GM23338 (cell line): ENCODE measurements around the gene TMEM132D.

ENCODE experiments used
- EZH2phosphoT487 ChIP-seq: fragments of 200-600 bp; sonication (generic); IDR thresholded peaks from one replicate; pipeline ENCODE4 v1.8.1; 2018; ENCODE audit warnings: antibody characterized with exemption; ENCODE audit not compliant: unreplicated experiment
- NANOG ChIP-seq: IDR thresholded peaks from 2 replicates; pipeline ENCODE4 v1.6.1; 2016; ENCODE audit warnings: antibody characterized with exemption, borderline replicate concordance
- POLR2AphosphoS5 ChIP-seq: IDR thresholded peaks from 2 replicates; pipeline ENCODE4 v1.6.1; 2016; ENCODE audit warnings: antibody characterized with exemption, low read depth
- TF ChIP-seq, protein P1 (sequence below), 2 experiments: fragments of 200-600 bp in 1 of 2; sonication (generic) in 1 of 2; conservative IDR thresholded peaks; 2 replicates each; pipeline versions ENCODE4 v1.5.1 to v1.6.1; 2016 to 2017; ENCODE audit warnings: antibody characterized with exemption in 2 of 2, low read depth in 2 of 2, mild to moderate bottlenecking in 2 of 2, moderate library complexity in 1 of 2
- TF ChIP-seq, protein P2 (sequence below): IDR thresholded peaks from one replicate; pipeline ENCODE4 v1.6.1; 2018; ENCODE audit warnings: antibody characterized with exemption; ENCODE audit not compliant: unreplicated experiment

DNA sequence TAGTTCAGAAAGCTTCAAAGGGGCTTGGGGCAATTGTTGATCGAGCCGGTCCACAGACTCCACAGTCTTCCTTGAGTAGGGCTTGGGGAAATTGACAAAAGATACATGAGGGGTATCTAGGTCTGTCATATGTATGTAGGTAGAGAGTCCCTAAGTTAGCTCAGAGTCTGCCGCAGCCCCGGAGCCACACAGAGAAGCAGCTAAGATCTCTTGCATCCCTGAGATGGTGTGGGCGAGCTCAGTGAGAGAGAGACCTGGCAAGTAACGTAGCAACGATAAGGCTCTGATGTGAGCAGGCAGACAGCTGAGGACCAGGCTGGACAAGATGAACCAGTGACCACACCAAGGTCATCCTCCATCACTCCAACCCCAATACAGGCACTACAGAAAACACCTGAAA lies 297.6 kb downstream of the TMEM132D start:
- TF ChIP-seq, protein P1, sequence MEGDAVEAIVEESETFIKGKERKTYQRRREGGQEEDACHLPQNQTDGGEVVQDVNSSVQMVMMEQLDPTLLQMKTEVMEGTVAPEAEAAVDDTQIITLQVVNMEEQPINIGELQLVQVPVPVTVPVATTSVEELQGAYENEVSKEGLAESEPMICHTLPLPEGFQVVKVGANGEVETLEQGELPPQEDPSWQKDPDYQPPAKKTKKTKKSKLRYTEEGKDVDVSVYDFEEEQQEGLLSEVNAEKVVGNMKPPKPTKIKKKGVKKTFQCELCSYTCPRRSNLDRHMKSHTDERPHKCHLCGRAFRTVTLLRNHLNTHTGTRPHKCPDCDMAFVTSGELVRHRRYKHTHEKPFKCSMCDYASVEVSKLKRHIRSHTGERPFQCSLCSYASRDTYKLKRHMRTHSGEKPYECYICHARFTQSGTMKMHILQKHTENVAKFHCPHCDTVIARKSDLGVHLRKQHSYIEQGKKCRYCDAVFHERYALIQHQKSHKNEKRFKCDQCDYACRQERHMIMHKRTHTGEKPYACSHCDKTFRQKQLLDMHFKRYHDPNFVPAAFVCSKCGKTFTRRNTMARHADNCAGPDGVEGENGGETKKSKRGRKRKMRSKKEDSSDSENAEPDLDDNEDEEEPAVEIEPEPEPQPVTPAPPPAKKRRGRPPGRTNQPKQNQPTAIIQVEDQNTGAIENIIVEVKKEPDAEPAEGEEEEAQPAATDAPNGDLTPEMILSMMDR (conservative IDR thresholded peaks at IDR 0.05; ENCODE audit: low read depth in 2 of 2): no peak
- TF ChIP-seq EZH2phosphoT487: no peak
- TF ChIP-seq POLR2AphosphoS5: no peak
- TF ChIP-seq, protein P2, sequence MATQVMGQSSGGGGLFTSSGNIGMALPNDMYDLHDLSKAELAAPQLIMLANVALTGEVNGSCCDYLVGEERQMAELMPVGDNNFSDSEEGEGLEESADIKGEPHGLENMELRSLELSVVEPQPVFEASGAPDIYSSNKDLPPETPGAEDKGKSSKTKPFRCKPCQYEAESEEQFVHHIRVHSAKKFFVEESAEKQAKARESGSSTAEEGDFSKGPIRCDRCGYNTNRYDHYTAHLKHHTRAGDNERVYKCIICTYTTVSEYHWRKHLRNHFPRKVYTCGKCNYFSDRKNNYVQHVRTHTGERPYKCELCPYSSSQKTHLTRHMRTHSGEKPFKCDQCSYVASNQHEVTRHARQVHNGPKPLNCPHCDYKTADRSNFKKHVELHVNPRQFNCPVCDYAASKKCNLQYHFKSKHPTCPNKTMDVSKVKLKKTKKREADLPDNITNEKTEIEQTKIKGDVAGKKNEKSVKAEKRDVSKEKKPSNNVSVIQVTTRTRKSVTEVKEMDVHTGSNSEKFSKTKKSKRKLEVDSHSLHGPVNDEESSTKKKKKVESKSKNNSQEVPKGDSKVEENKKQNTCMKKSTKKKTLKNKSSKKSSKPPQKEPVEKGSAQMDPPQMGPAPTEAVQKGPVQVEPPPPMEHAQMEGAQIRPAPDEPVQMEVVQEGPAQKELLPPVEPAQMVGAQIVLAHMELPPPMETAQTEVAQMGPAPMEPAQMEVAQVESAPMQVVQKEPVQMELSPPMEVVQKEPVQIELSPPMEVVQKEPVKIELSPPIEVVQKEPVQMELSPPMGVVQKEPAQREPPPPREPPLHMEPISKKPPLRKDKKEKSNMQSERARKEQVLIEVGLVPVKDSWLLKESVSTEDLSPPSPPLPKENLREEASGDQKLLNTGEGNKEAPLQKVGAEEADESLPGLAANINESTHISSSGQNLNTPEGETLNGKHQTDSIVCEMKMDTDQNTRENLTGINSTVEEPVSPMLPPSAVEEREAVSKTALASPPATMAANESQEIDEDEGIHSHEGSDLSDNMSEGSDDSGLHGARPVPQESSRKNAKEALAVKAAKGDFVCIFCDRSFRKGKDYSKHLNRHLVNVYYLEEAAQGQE: no peak
- no peak for TF ChIP-seq NANOG
